GM12878 (cell line): ENCODE results near the gene ABT1. TPM values are rescaled to one million over a fixed set of nuclear protein-coding genes. Genes with fewer than 3 reads are reported as not detected.

Source experiments
- ATAC-seq: fragments of 200-7000 bp; cut with Tn5 transposase; 3 replicates; pipeline ENCODE4 v1.9.1; 2020; ENCODE audit warnings: mild to moderate bottlenecking, moderate library complexity
- BruUV-seq: library from RNA; stranded (reverse); fragments of 400-500 nt; replicated peaks from 2 replicates; lab custom pipeline; 2021; lab: Mats Ljungman, UMichigan
- CTCF ChIA-PET: fragments of 300-600 bp; sonication (Branson Sonifier 250); formaldehyde crosslinking; extraction: SDS; loops from one replicate; lab custom pipeline; 2021; ENCODE audit warnings: inconsistent platforms; lab: Yijun Ruan, JAX
- POLR2A ChIA-PET: fragments of 350-600 bp; formaldehyde crosslinking; extraction: SDS; loops from one replicate; lab custom pipeline; 2021; ENCODE audit warnings: inconsistent platforms; lab: Charles Lee
- RAD21 ChIA-PET: fragments of 300-600 bp; sonication (Branson Sonifier 250); formaldehyde crosslinking; loops from one replicate; lab custom pipeline; 2023; ENCODE audit warnings: antibody characterized with exemption; ENCODE audit not compliant: unreplicated experiment; lab: Charles Lee
- SMC1A ChIA-PET: fragments of 300-600 bp; sonication (Branson Sonifier 250); formaldehyde crosslinking; loops from one replicate; lab custom pipeline; 2023; ENCODE audit not compliant: unreplicated experiment, uncharacterized antibody; lab: Charles Lee
- DNase-seq: peaks from one replicate; pipeline ENCODE4 v3.0.0-alpha.2; 2011; ENCODE audit warnings: low read depth, low spot score
- FAIRE-seq: peaks from 3 replicates; lab custom pipeline; 2011; peaks lifted over from hg19 to GRCh38; lab: Jason Lieb, UNC
- H2AFZ ChIP-seq: 2 replicates; pipeline ENCODE4 v1.6.0; 2011; ENCODE audit warnings: low read depth, low read length, control low read depth; ENCODE audit not compliant: control insufficient read depth
- H3K27ac ChIP-seq: 2 replicates; pipeline ENCODE4 v1.5.1; 2011; ENCODE audit warnings: control low read depth; ENCODE audit not compliant: control insufficient read depth, insufficient read depth
- H3K27me3 ChIP-seq, 2 experiments: replicated peaks in 1 of 2; 2 replicates each; pipeline versions ENCODE4 v1.6.0 to v1.6.1; 2011; ENCODE audit warnings: low read length in 1 of 2; ENCODE audit not compliant: control insufficient read depth in 2 of 2, insufficient read depth in 2 of 2
- H3K36me3 ChIP-seq, 2 experiments: 2 replicates each; pipeline ENCODE4 v1.5.1; 2011; ENCODE audit warnings: low read length in 1 of 2; ENCODE audit not compliant: control insufficient read depth in 2 of 2, insufficient read depth in 2 of 2
- H3K4me1 ChIP-seq: 2 replicates; pipeline ENCODE4 v1.6.1; 2011; ENCODE audit warnings: mild to moderate bottlenecking, low read length, moderate library complexity, mixed read lengths; ENCODE audit not compliant: control insufficient read depth, insufficient read depth
- H3K4me2 ChIP-seq: 2 replicates; pipeline ENCODE4 v1.6.0; 2011; ENCODE audit warnings: control low read depth; ENCODE audit not compliant: control insufficient read depth, insufficient read depth
- H3K4me3 ChIP-seq: fragments of 200-600 bp; sonication (generic); 2 replicates; pipeline ENCODE4 v1.5.1; 2016
- H3K79me2 ChIP-seq: 2 replicates; pipeline ENCODE4 v1.6.0; 2011; ENCODE audit warnings: low read length; ENCODE audit not compliant: control insufficient read depth, insufficient read depth
- H3K9ac ChIP-seq: 2 replicates; pipeline ENCODE4 v1.8.0; 2011; ENCODE audit warnings: low read length, control low read depth, mixed read lengths; ENCODE audit not compliant: control insufficient read depth, insufficient read depth
- H3K9me3 ChIP-seq: replicated peaks from 3 replicates; pipeline ENCODE4 v1.5.1; 2011; ENCODE audit warnings: mild to moderate bottlenecking, low read length; ENCODE audit not compliant: control insufficient read depth, insufficient read depth
- H4K20me1 ChIP-seq: 2 replicates; pipeline ENCODE4 v1.6.0; 2011; ENCODE audit not compliant: control insufficient read depth, insufficient read depth
- CBFB ChIP-seq: IDR thresholded peaks from 2 replicates; pipeline ENCODE4 v1.6.1; 2016; ENCODE audit warnings: antibody characterized with exemption, low read depth
- CHD2 ChIP-seq: IDR thresholded peaks from 2 replicates; pipeline ENCODE4 v1.6.1; 2011; ENCODE audit warnings: low read depth, low read length, improper control_type of control experiment, borderline replicate concordance
- CREM ChIP-seq: IDR thresholded peaks from 2 replicates; pipeline ENCODE4 v1.6.1; 2014; ENCODE audit warnings: antibody characterized with exemption, low read depth
- E2F4 ChIP-seq: IDR thresholded peaks from 2 replicates; pipeline ENCODE4 v1.6.1; 2012; ENCODE audit warnings: low read depth, low read length, improper control_type of control experiment
- E4F1 ChIP-seq: fragments of 450-650 bp; IDR thresholded peaks from 2 replicates; pipeline ENCODE4 v1.6.1; 2018; ENCODE audit warnings: borderline replicate concordance, mild to moderate bottlenecking; ENCODE audit not compliant: partially characterized antibody
- HCFC1 ChIP-seq: fragments of 150-350 bp; IDR thresholded peaks from 2 replicates; pipeline ENCODE4 v1.6.1; 2014; ENCODE audit warnings: low read length
- JUNB ChIP-seq: IDR thresholded peaks from 2 replicates; pipeline ENCODE4 v1.6.1; 2016; ENCODE audit warnings: antibody characterized with exemption, mild to moderate bottlenecking
- KLF5 ChIP-seq: fragments of 450-650 bp; IDR thresholded peaks from 2 replicates; pipeline ENCODE4 v1.6.1; 2014; ENCODE audit warnings: mild to moderate bottlenecking; ENCODE audit not compliant: partially characterized antibody
- MAX ChIP-seq: IDR thresholded peaks from 2 replicates; pipeline ENCODE4 v1.6.1; 2012; ENCODE audit warnings: low read depth, low read length, improper control_type of control experiment
- MYB ChIP-seq: fragments of 150-350 bp; IDR thresholded peaks from 2 replicates; pipeline ENCODE4 v1.6.1; 2014; ENCODE audit warnings: mild to moderate bottlenecking, low read depth, low read length, borderline replicate concordance
- NFYB ChIP-seq: IDR thresholded peaks from 2 replicates; pipeline ENCODE4 v1.6.1; 2011; ENCODE audit warnings: low read depth, mild to moderate bottlenecking, low read length, improper control_type of control experiment, moderate library complexity; ENCODE audit not compliant: insufficient read depth
- NKRF ChIP-seq: fragments of 450-650 bp; conservative IDR thresholded peaks from 2 replicates; pipeline ENCODE4 v1.6.1; 2017; ENCODE audit warnings: mild to moderate bottlenecking, moderate library complexity
- NR2F1 ChIP-seq: fragments of 450-650 bp; conservative IDR thresholded peaks from 2 replicates; pipeline ENCODE4 v1.6.1; 2017; ENCODE audit warnings: mild to moderate bottlenecking
- RAD21 ChIP-seq: IDR thresholded peaks from 2 replicates; pipeline ENCODE4 v1.6.1; 2011; ENCODE audit warnings: mild to moderate bottlenecking, low read depth, low read length, moderate library complexity; ENCODE audit not compliant: insufficient read depth
- SMARCA5 ChIP-seq: fragments of 450-650 bp; IDR thresholded peaks from 2 replicates; pipeline ENCODE4 v1.6.1; 2017; ENCODE audit warnings: mild to moderate bottlenecking
- SREBF2 ChIP-seq: IDR thresholded peaks from 2 replicates; pipeline ENCODE4 v1.6.1; 2012; ENCODE audit warnings: mild to moderate bottlenecking, low read length
- ZNF207 ChIP-seq: fragments of 450-650 bp; IDR thresholded peaks from 2 replicates; pipeline ENCODE4 v1.6.1; 2014; ENCODE audit warnings: antibody characterized with exemption, mild to moderate bottlenecking, borderline replicate concordance
- ZNF622 ChIP-seq: fragments of 450-650 bp; IDR thresholded peaks from 2 replicates; pipeline ENCODE4 v1.6.1; 2017; ENCODE audit warnings: mild to moderate bottlenecking, inconsistent platforms
- WGBS: methylation state at CpG from one replicate; pipeline ENCODE4 v1.1.6; 2016; ENCODE audit warnings: low lambda C conversion rate; ENCODE audit not compliant: insufficient replicate concordance, insufficient coverage; ENCODE audit errors: missing lambda C conversion rate; 5-methylcytosine and 5-hydroxymethylcytosine counted together
- in situ Hi-C: fragments of 300-500 bp; cut with MboI; formaldehyde crosslinking; loops from 9 replicates; pipeline ENCODE4 v1.14.3; 2018; ENCODE audit warnings: mixed read lengths
- intact Hi-C: fragments of 100-400 bp; cut with micrococcal nuclease; formaldehyde crosslinking; loops from one replicate; pipeline ENCODE4 v1.14.2; 2022; ENCODE audit not compliant: unreplicated experiment
- polyA plus RNA-seq, 11 experiments: library from polyadenylated mRNA; depleted of rRNA in 4 of 11; unstranded in 6 of 11; stranded (reverse) in 5 of 11; fragments of >200 nt; fragmentation: Nextera tagmentation in 4 of 11; fragmentation: Illumina TruSeq in 1 of 11; extraction: Ambion mirVana in 4 of 11; extraction: Trizol in 1 of 11; gene quantifications; 1 replicate in 1 of 11; 2 replicates in 10 of 11; pipeline versions ENCODE4 v1.2.1 to v1.2.3, GENCODE V29; 2011 to 2016; ENCODE audit warnings: inconsistent platforms in 2 of 11, missing spikeins in 2 of 11, low read depth in 1 of 11
- total RNA-seq, 4 experiments: library from RNA; depleted of rRNA in 3 of 4; stranded (reverse); fragments of >200 nt in 3 of 4; fragmentation: Illumina TruSeq in 1 of 4; extraction: Trizol in 1 of 4; gene quantifications; 2 replicates each; pipeline versions ENCODE4 v1.2.1 to v1.2.3, GENCODE V29; 2013 to 2021

ABT1 gene
- total and polyA plus RNA-seq, 10 of the 15 experiments (the other 5 are each of a cell fraction or from before 2014, with no cell fraction given), result 8.4 to 43.5 (median 28.2) TPM

GRCh38 chr6:26595669-26596269 is 984 bp upstream of the ABT1 start:
- CTCF ChIA-PET, result interaction anchor here (0.5 to 8.7 kb wide), 37 partner anchors 10 to 1682 kb away, joined by 3 to 267 read pairs (median 4); a partner anchor contains a TSS
- no peak for DNase-seq
- Histone ChIP-seq H3K36me3 (peaks cover 1 to 15% of the 10 kb centered on the region in 2 experiments; a peak in 2 of 4 replicates), H2AFZ (peak overlapping the region; percentile 90), H4K20me1 (no peaks in the 10 kb centered on the region), H3K27ac (peak overlapping the region; percentile 37; the same call in 1 of the 2 replicates), H3K9me3 (no peaks in the 10 kb centered on the region), H3K9ac (peak overlapping the region; percentile 56; the same call in 1 of the 2 replicates), H3K4me3 (peak overlapping the region; percentile 93; the same call in 1 of the 2 replicates), H3K4me2 (peak overlapping the region; percentile 95), H3K4me1 (peaks cover 18% of the 10 kb centered on the region), H3K79me2 (peaks cover 21% of the 10 kb centered on the region), H3K27me3 (no peaks in the 10 kb centered on the region)
- peak; percentile 86 for ATAC-seq
- FAIRE-seq, result peak; percentile 61
- no TSS peak for BruUV-seq
- SMC1A ChIA-PET, result interaction anchor here (0.8 to 8.3 kb wide), 18 partner anchors 9 to 446 kb away, joined by 3 to 170 read pairs (median 4); no protein-coding TSS in a partner anchor
- WGBS, result under 1% methylated on average over 39 of the region's 39 CpGs
- in situ Hi-C loops (no loop called here), intact Hi-C loops (loop anchor here (1.0 to 10.0 kb wide), 4 partner anchors 23 to 421 kb away; no protein-coding TSS in a partner anchor)
- POLR2A ChIA-PET, result interaction anchor here (0.6 to 1.7 kb wide), 14 partner anchors 19 to 1305 kb away, joined by 3 to 8 read pairs (median 4); no protein-coding TSS in a partner anchor
- RAD21 ChIA-PET, result interaction anchor here (0.6 to 2.5 kb wide), 16 partner anchors 11 to 560 kb away, joined by 3 to 64 read pairs (median 3); no protein-coding TSS in a partner anchor
- TF ChIP-seq KLF5, result no peak
- no peak for TF ChIP-seq SREBF2
- peak; percentile 40 for TF ChIP-seq E4F1
- no peak for TF ChIP-seq MYB
- no peak for TF ChIP-seq HCFC1
- no peak for TF ChIP-seq CBFB
- no peak for TF ChIP-seq JUNB
- TF ChIP-seq NR2F1, result no peak
- TF ChIP-seq E2F4, result peak; percentile 65
- TF ChIP-seq RAD21, result peak; percentile 76
- TF ChIP-seq SMARCA5, result peak; percentile 92; the same call in 1 of the 2 replicates
- TF ChIP-seq MAX, result peak; percentile 39; the same call in 1 of the 2 replicates
- no peak for TF ChIP-seq CHD2
- no peak for TF ChIP-seq ZNF622
- TF ChIP-seq CREM, result peak; percentile 65
- no peak for TF ChIP-seq NFYB
- TF ChIP-seq NKRF, result no peak
- TF ChIP-seq ZNF207, result peak; percentile 50; the same call in 1 of the 2 replicates
